HepG2 (cell line): Measurements from ENCODE around the gene NAV2. TPM values are rescaled to one million over a fixed set of nuclear protein-coding genes. Genes with fewer than 3 reads are reported as not detected.

ENCODE experiments used
- ATAC-seq: fragments of 200-7000 bp; cut with Tn5 transposase; 3 replicates; pipeline ENCODE4 v1.9.1; 2020; ENCODE audit warnings: mild to moderate bottlenecking, moderate library complexity
- BruUV-seq: library from RNA; stranded (reverse); fragments of 400-500 nt; replicated peaks from 2 replicates; lab custom pipeline; 2021; lab: Mats Ljungman, UMichigan
- CTCF ChIA-PET: fragments of 300-600 bp; formaldehyde crosslinking; extraction: SDS; loops from one replicate; lab custom pipeline; 2021; ENCODE audit warnings: low total read pairs, inconsistent platforms, low intra/inter-chr PET ratio; lab: Yijun Ruan, JAX
- POLR2A ChIA-PET: fragments of 350-600 bp; sonication (Branson Sonifier 250); formaldehyde crosslinking; loops from one replicate; lab custom pipeline; 2020; ENCODE audit warnings: antibody characterized with exemption, inconsistent platforms; lab: Yijun Ruan, JAX
- DNase-seq: peaks from one replicate; pipeline ENCODE4 v3.0.0-alpha.2; 2015; ENCODE audit warnings: low spot score
- FAIRE-seq: peaks from 3 replicates; lab custom pipeline; 2011; peaks lifted over from hg19 to GRCh38; lab: Jason Lieb, UNC
- H2AFZ ChIP-seq: one replicate; pipeline ENCODE4 v1.6.1; 2011; ENCODE audit warnings: low read length, inconsistent platforms
- H3K27ac ChIP-seq: fragments of 300-600 bp; 3 replicates; pipeline ENCODE4 v1.8.0; 2011; ENCODE audit warnings: mixed run types, mild to moderate bottlenecking, mixed read lengths, low read length, inconsistent platforms; ENCODE audit not compliant: insufficient read depth; ENCODE audit errors: extremely low read length
- H3K27me3 ChIP-seq, 2 experiments: fragments of 200-600 bp in 1 of 2; 2 replicates in 1 of 2; 3 replicates in 1 of 2; pipeline versions ENCODE4 v1.6.0 to v1.8.0; 2011; ENCODE audit warnings: low read length in 2 of 2, mild to moderate bottlenecking in 2 of 2, moderate library complexity in 2 of 2, inconsistent platforms in 1 of 2; ENCODE audit not compliant: insufficient read depth in 2 of 2, control insufficient read depth in 1 of 2
- H3K36me3 ChIP-seq, 2 experiments: fragments of 200-600 bp in 1 of 2; replicated peaks in 1 of 2; 2 replicates in 1 of 2; 3 replicates in 1 of 2; pipeline versions ENCODE4 v1.5.1 to v1.8.0; 2011; ENCODE audit warnings: low read length in 2 of 2, inconsistent platforms in 1 of 2; ENCODE audit not compliant: insufficient read depth in 2 of 2, control insufficient read depth in 1 of 2
- H3K4me1 ChIP-seq: 2 replicates; pipeline ENCODE4 v1.5.1; 2012; ENCODE audit warnings: low read length, inconsistent platforms; ENCODE audit not compliant: insufficient read depth
- H3K4me2 ChIP-seq: 2 replicates; pipeline ENCODE4 v1.6.0; 2011; ENCODE audit warnings: low read depth, low read length, inconsistent platforms
- H3K4me3 ChIP-seq, 3 experiments: fragments of 200-600 bp in 1 of 3; sonication (generic), shearing (Covaris generic) in 1 of 3; replicated peaks in 1 of 3; 2 replicates each; pipeline ENCODE4 v1.5.1; 2011 to 2016; ENCODE audit warnings: low read length in 3 of 3, inconsistent platforms in 2 of 3, low read depth in 2 of 3, mild to moderate bottlenecking in 2 of 3, control low read depth in 1 of 3, mixed read lengths in 1 of 3; ENCODE audit not compliant: insufficient read depth in 1 of 3
- H3K79me2 ChIP-seq: one replicate; pipeline ENCODE4 v1.6.1; 2011; ENCODE audit warnings: low read length, inconsistent platforms; ENCODE audit not compliant: insufficient read depth
- H3K9ac ChIP-seq: 2 replicates; pipeline ENCODE4 v1.6.0; 2011; ENCODE audit warnings: mild to moderate bottlenecking, low read depth, low read length, inconsistent platforms; ENCODE audit not compliant: insufficient read depth
- H3K9me3 ChIP-seq: 2 replicates; pipeline ENCODE4 v1.5.1; 2012; ENCODE audit warnings: mild to moderate bottlenecking, low read length
- H4K20me1 ChIP-seq: 2 replicates; pipeline ENCODE4 v1.6.0; 2011; ENCODE audit warnings: inconsistent platforms, mild to moderate bottlenecking, low read length, moderate library complexity; ENCODE audit not compliant: insufficient read depth
- CAMTA2 ChIP-seq: sonication (generic); formaldehyde crosslinking; IDR thresholded peaks from 2 replicates; pipeline ENCODE4 v1.4.0; 2020; ENCODE audit warnings: mild to moderate bottlenecking, missing genetic modification reagents, borderline replicate concordance
- CBX1 ChIP-seq: IDR thresholded peaks from one replicate; pipeline ENCODE4 v1.6.1; 2016; ENCODE audit warnings: antibody characterized with exemption, low read depth
- ETV6 ChIP-seq: sonication (generic); formaldehyde crosslinking; conservative IDR thresholded peaks from 2 replicates; pipeline ENCODE4 v1.4.0; 2020; ENCODE audit warnings: missing genetic modification reagents
- FOXP1 ChIP-seq, 2 experiments: fragments of 450-650 bp in 1 of 2; IDR thresholded peaks; 2 replicates each; pipeline ENCODE4 v1.6.1; 2017 to 2018; ENCODE audit warnings: antibody characterized with exemption in 1 of 2
- HOXA7 ChIP-seq: sonication (generic); formaldehyde crosslinking; IDR thresholded peaks from 2 replicates; pipeline ENCODE4 v1.8.1; 2022; ENCODE audit warnings: mild to moderate bottlenecking, missing genetic modification reagents, moderate library complexity
- IRF2 ChIP-seq: IDR thresholded peaks from 2 replicates; pipeline ENCODE4 v1.6.1; 2018; ENCODE audit warnings: missing genetic modification reagents, missing compliant biosample characterization
- IRF9 ChIP-seq: sonication (generic); formaldehyde crosslinking; IDR thresholded peaks from 2 replicates; pipeline ENCODE4 v1.8.0; 2022; ENCODE audit warnings: missing genetic modification reagents, mild to moderate bottlenecking, borderline replicate concordance
- KDM4B ChIP-seq: sonication (generic); formaldehyde crosslinking; IDR thresholded peaks from 2 replicates; pipeline ENCODE4 v1.4.0; 2020; ENCODE audit warnings: missing genetic modification reagents
- NAIF1 ChIP-seq: sonication (generic); formaldehyde crosslinking; IDR thresholded peaks from 2 replicates; pipeline ENCODE4 v1.5.0; 2020; ENCODE audit warnings: mild to moderate bottlenecking, missing genetic modification reagents, borderline replicate concordance
- NRL ChIP-seq: sonication (generic); formaldehyde crosslinking; IDR thresholded peaks from 2 replicates; pipeline ENCODE4 v1.5.0; 2020; ENCODE audit warnings: missing genetic modification reagents, mild to moderate bottlenecking, moderate library complexity, borderline replicate concordance
- RAD21 ChIP-seq: fragments of 450-650 bp; formaldehyde crosslinking; IDR thresholded peaks from 2 replicates; pipeline ENCODE4 v1.5.0; 2020; ENCODE audit warnings: mild to moderate bottlenecking
- SP1 ChIP-seq, 2 experiments: fragments of 450-650 bp in 1 of 2; sonication (generic) in 1 of 2; formaldehyde crosslinking in 1 of 2; IDR thresholded peaks; 2 replicates each; pipeline versions ENCODE4 v1.4.0 to v1.6.1; 2016 to 2020; ENCODE audit warnings: missing genetic modification reagents in 1 of 2
- ZKSCAN1 ChIP-seq: fragments of 150-350 bp; IDR thresholded peaks from 2 replicates; pipeline ENCODE4 v1.6.1; 2014; ENCODE audit warnings: low read length
- ZNF207 ChIP-seq: fragments of 450-650 bp; IDR thresholded peaks from 2 replicates; pipeline ENCODE4 v1.6.1; 2016; ENCODE audit warnings: antibody characterized with exemption, borderline replicate concordance
- ZNF234 ChIP-seq: sonication (generic); formaldehyde crosslinking; conservative IDR thresholded peaks from 2 replicates; pipeline ENCODE4 v1.5.1; 2020; ENCODE audit warnings: mild to moderate bottlenecking, missing genetic modification reagents
- ZNF430 ChIP-seq: sonication (generic); formaldehyde crosslinking; IDR thresholded peaks from 2 replicates; pipeline ENCODE4 v1.9.0; 2021; ENCODE audit warnings: mild to moderate bottlenecking, missing genetic modification reagents
- ZNF451 ChIP-seq: sonication (generic); formaldehyde crosslinking; IDR thresholded peaks from 2 replicates; pipeline ENCODE4 v1.5.0; 2020; ENCODE audit warnings: mild to moderate bottlenecking, missing genetic modification reagents
- ZNF543 ChIP-seq: sonication (generic); formaldehyde crosslinking; IDR thresholded peaks from 2 replicates; pipeline ENCODE4 v1.4.0; 2020; ENCODE audit warnings: mild to moderate bottlenecking, missing genetic modification reagents
- ZNF674 ChIP-seq: sonication (generic); formaldehyde crosslinking; IDR thresholded peaks from 2 replicates; pipeline ENCODE4 v1.5.0; 2020; ENCODE audit warnings: low read depth, mild to moderate bottlenecking, missing genetic modification reagents
- ZNF776 ChIP-seq: sonication (generic); formaldehyde crosslinking; IDR thresholded peaks from 2 replicates; pipeline ENCODE4 v1.4.0; 2020; ENCODE audit warnings: mild to moderate bottlenecking, missing genetic modification reagents
- ZSCAN20 ChIP-seq: sonication (generic); formaldehyde crosslinking; IDR thresholded peaks from 2 replicates; pipeline ENCODE4 v1.4.0; 2020; ENCODE audit warnings: missing genetic modification reagents, mild to moderate bottlenecking, borderline replicate concordance
- ZSCAN29 ChIP-seq: sonication (generic); formaldehyde crosslinking; conservative IDR thresholded peaks from 2 replicates; pipeline ENCODE4 v1.4.0; 2020; ENCODE audit warnings: mild to moderate bottlenecking, missing genetic modification reagents
- WGBS: methylation state at CpG from one replicate; pipeline ENCODE4 v1.1.6; 2017; ENCODE audit warnings: low lambda C conversion rate; 5-methylcytosine and 5-hydroxymethylcytosine counted together
- in situ Hi-C: cut with HindIII; loops from 2 replicates; pipeline ENCODE4 v1.10.0; 2017; ENCODE audit warnings: low pct_unique_long_range_greater_than_20kb; ENCODE audit not compliant: extremely low pct_ligation_motif_present
- intact Hi-C: fragments of 100-400 bp; cut with micrococcal nuclease; formaldehyde crosslinking; loops from one replicate; pipeline ENCODE4 v1.10.0; 2022; ENCODE audit not compliant: unreplicated experiment
- polyA plus RNA-seq, 8 experiments: library from polyadenylated mRNA; depleted of rRNA in 3 of 8; stranded (reverse) in 7 of 8; unstranded in 1 of 8; fragments of >200 nt; fragmentation: Illumina TruSeq in 4 of 8; extraction: Trizol in 4 of 8; gene quantifications; 2 replicates each; pipeline versions ENCODE4 v1.2.1 to v1.2.3, GENCODE V29; 2011 to 2016; ENCODE audit warnings: low read depth in 4 of 8, missing spikeins in 1 of 8, mixed read lengths in 1 of 8; ENCODE audit not compliant: insufficient read depth in 1 of 8
- total RNA-seq, 5 experiments: library from RNA; depleted of rRNA; stranded (reverse); fragments of >200 nt; fragmentation: Illumina TruSeq; extraction: Trizol; gene quantifications; 2 replicates each; pipeline ENCODE4 v1.2.3, GENCODE V29; 2016; ENCODE audit warnings: low read depth in 1 of 5

NAV2 gene
- total and polyA plus RNA-seq, 2 of the 13 experiments (the other 11 are each of a cell fraction or from before 2014, with no cell fraction given): 9.3 to 34.6 TPM

- Histone ChIP-seq H3K79me2 (no peaks in the 10 kb centered on the region), H4K20me1 (no peaks in the 10 kb centered on the region), H2AFZ (no peak overlapping the region), H3K4me2 (no peak overlapping the region), H3K27ac (no peak overlapping the region), H3K4me3 (no peak overlapping the region)
- ChIA-PET CTCF (no interaction called here), POLR2A (no interaction called here)
- TF ChIP-seq ZSCAN20 (CRISPR knock-in tag) (no peak), ZNF674 (CRISPR knock-in tag) (no peak), KDM4B (CRISPR knock-in tag) (no peak), NAIF1 (CRISPR knock-in tag) (no peak)
- TF ChIP-seq, all 625 proteins: peak for 0
- Histone ChIP-seq H3K9ac (no peak overlapping the region), H3K4me1 (peaks cover 1% of the 10 kb centered on the region; the same call in 1 of the 2 replicates), H3K27me3 (peaks cover 1 to 23% of the 10 kb centered on the region in 2 experiments; a peak in 3 of 5 replicates), H3K9me3 (no peaks in the 10 kb centered on the region), H3K36me3 (no peaks in the 10 kb centered on the region)
- intact Hi-C loops: no loop called here
- in situ Hi-C loops: no loop called here
- WGBS: 4% methylated on average over 4 of the region's 10 CpGs
- FAIRE-seq: no peak
- no TSS peak for BruUV-seq
- DNase-seq: no peak
- ATAC-seq: no peak
These were observed 103.4 kb downstream of the NAV2 start for GRCh38 chr11:19816040-19816439.

- Histone ChIP-seq H4K20me1 (no peaks in the 10 kb centered on the region), H3K36me3 (no peaks in the 10 kb centered on the region), H3K9me3 (no peaks in the 10 kb centered on the region), H3K4me2 (no peak overlapping the region), H3K4me1 (peaks cover 9% of the 10 kb centered on the region), H3K9ac (no peak overlapping the region), H3K79me2 (no peaks in the 10 kb centered on the region), H2AFZ (no peak overlapping the region), H3K27ac (no peak overlapping the region), H3K27me3 (peaks cover 1 to 23% of the 10 kb centered on the region in 2 experiments; a peak in 3 of 5 replicates), H3K4me3 (no peak overlapping the region)
- ATAC-seq: no peak
- no peak for FAIRE-seq
- intact Hi-C loops: no loop called here
- ChIA-PET POLR2A (no interaction called here), CTCF (no interaction called here)
- no peak for DNase-seq
- 3% methylated on average over 4 of the region's 4 CpGs for WGBS
- no TSS peak for BruUV-seq
- in situ Hi-C loops: no loop called here
- TF ChIP-seq IRF9 (CRISPR knock-in tag) (no peak), ZNF430 (CRISPR knock-in tag) (no peak), ZNF451 (CRISPR knock-in tag) (no peak), IRF2 (CRISPR knock-in tag) (no peak), SP1 (IDR thresholded peaks at IDR 0.05) (no peak), SP1 (CRISPR knock-in tag; IDR thresholded peaks at IDR 0.05) (no peak), FOXP1 (IDR thresholded peaks at IDR 0.05) (no peak), FOXP1 (CRISPR knock-in tag; IDR thresholded peaks at IDR 0.05) (no peak), HOXA7 (CRISPR knock-in tag) (no peak), ZSCAN29 (no peak), ZNF776 (CRISPR knock-in tag) (no peak), ZKSCAN1 (no peak), ZNF234 (CRISPR knock-in tag) (no peak), ZNF207 (no peak), CBX1 (no peak), CAMTA2 (CRISPR knock-in tag) (no peak), RAD21 (CRISPR knock-in tag) (no peak), NRL (CRISPR knock-in tag) (no peak), ZNF543 (no peak), ETV6 (CRISPR knock-in tag) (no peak)
These were observed 104.2 kb downstream of the NAV2 start for GRCh38 chr11:19816817-19817216.
